ENCODE data around the gene MYO18A.
A peak's percentile ranks its signal among the peaks of the same experiment; 100 is the strongest.
"Not testable (repeated sequence)": the region's sequence is repeated elsewhere in the genome, so short reads cannot be mapped to it uniquely, and the experiment has no call there.

The MYO18A gene

DNA sequence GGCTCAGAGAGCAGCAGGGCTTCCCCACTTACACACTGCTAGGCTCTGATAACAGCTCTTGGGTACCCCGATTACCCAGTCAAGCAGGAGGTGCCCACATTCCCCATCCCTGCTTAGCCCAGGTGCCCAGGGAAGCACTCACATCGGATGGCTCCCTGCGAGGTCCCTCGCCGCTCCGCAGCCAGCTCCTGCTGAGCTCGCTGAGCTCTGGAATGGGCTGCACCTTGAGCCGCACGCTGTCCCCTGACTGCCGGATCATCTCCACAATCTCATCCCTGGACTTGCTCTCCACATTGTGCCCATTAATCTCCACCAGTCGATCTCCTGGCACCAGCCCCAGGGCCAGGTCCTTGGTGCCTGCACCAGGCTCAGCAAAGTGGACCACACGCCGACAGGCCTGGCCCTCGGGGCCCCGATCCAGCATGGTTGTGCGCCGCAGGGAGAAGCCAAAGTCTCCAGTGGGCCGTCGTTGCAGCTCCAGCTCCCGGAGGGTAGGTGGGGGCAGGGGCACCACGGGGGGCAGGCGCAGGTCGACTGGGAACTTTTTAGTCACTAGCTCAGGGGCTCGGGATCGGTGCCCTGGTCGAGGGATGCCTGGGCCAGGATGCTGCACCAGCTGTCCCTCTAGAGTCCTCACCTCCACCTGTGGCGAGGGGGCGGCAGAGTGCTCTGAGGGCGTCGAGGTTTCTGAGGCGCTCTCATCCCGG is 14.2 kb downstream of the MYO18A start:
- no peak for DNase-seq

DNA sequence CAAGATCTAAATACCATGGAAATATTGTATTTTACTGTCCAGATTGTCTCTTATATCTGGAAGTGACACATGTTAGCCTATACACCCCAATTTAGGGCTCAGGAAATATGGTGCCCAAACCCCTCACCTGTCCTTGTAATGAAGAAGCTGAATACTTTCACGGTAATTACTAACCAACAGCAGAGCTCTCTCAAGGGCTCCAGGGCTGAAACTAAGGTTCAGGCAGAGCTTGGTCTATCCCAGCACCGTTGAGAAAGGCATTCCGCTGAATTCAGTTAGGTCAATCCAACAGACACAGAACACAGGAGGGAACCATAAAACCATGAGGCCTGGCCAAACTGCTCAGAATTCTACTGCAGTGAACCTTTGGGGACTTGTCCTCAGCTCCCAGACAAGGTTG is 14.9 kb downstream of the MYO18A start:
- DNase-seq, result no peak

DNA sequence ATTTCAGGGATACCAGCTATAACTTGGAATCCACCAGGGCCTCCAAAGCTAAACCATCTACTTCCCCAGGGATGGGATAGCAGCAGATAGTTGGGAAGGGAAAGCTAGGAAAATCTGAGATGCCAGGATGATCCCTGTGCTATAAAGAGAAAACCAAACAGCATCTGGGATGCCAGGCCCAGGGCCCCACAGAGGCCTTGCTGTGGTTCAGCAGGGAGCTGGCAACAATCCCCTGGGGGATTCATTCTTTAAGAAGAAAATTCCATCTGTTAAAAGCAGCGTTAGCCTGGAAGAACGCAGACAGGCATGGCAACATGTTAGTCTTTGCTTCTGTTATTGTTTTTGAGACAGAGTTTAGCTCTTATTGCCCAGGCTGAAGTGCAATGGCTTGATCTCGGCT is 16.6 kb downstream of the MYO18A start:
- no peak for DNase-seq

DNA sequence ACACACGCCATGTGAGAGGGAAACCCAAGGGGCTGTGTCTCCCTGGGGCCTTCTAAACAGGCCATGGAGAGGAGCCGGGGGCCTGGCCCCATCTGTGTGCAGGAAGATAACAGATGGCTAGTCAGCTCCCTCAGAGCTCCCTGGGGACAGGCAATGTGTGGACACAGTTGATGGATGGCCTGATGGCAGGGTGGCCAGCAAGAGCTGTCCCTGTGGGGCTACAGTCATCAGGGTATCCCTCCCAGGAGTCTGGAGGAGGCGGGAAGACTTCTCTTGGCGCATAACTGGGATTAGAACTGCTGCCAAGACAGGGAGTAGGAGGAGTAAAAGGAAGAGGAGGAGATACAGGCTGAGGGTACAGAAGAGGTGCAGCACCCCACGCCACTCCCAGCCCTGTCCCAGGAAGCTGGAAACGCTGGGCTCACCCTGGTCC is 17.3 kb downstream of the MYO18A start:
- DNase-seq, result no peak

DNA sequence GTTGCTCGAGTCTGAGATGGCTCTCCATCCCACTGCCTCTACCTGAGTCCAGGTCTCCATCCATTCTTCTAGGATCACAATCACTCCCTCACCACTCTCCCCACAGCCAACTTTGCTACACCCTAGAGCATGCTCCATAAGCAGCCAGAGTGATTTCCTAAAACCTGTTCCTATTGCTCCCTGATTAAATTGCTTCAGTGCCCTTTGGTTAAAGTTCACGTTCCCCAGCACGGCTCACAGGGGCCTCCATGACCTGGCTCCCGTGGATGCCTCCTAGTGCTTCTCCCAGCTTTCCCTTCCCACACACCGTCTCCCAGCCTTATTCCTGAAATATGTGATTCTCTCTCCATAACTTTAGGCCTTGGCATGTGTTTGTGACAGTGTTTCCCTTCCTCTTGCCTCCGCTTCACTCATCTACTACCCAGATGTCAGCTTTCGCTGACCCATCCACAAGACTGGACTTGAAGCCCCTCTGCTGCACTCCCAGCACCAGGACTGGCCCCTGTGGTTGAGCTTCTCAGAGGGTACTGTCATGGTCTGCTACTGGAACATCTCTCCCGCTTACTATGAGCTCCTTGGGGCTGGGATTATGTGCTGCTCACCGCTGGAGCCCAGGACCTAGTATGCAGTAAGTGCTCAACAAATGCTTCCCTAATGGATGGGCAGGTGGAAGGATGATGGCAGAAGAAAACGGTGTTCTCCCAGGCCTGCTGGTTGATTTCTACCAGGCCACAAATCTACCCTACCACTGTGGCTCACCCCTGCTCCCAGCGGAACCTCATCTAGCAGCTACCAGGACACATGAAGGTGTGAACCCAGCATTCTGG is 17.9 kb downstream of the MYO18A start:
- DNase-seq, result no peak

DNA sequence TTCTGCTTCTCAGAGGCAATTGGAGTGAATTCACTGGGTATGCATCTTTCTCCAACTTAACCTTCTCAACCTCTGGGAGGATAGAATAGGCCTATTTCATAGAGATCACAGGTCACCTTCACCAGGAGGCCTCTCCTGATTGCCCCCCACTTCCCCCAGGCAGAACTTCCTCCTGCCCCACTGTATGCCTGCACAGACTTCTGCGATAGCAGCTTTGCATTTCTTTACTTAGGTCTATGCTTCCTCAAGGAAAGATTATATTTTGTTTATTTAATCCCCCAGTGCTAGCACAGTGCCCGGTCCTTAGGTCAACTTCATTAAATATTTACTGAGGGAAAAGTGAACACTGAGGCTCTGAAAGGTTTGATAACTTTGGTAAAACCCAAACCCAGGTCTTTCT is 19.9 kb downstream of the MYO18A start:
- DNase-seq, result no peak

DNA sequence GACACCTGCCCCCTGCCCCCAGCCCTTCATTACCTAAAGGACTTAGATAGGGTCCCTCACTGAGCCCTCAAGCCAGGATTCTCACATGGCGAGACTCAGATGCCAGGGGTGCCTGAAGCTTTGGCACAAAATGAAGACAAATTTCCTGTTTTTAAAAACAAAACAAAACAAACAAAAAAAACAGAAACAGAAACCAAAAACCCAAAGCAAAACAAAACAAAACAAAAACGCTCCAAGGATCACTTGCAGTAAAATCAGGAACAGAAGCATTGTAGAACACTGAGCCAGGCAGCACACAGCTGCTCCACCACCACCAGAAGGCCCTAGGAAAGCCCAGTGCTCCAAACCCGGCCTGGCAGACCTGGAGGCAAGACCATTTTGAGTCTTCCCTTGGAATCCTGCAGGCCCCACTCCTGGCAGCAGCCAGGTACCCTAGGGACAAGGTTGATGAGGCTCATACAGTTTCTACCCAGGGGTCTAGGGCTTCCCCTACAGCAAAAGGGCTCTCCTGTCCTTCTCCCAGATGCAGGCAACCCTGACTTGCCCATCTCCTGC is 20.8 kb downstream of the MYO18A start:
- no peak for DNase-seq

DNA sequence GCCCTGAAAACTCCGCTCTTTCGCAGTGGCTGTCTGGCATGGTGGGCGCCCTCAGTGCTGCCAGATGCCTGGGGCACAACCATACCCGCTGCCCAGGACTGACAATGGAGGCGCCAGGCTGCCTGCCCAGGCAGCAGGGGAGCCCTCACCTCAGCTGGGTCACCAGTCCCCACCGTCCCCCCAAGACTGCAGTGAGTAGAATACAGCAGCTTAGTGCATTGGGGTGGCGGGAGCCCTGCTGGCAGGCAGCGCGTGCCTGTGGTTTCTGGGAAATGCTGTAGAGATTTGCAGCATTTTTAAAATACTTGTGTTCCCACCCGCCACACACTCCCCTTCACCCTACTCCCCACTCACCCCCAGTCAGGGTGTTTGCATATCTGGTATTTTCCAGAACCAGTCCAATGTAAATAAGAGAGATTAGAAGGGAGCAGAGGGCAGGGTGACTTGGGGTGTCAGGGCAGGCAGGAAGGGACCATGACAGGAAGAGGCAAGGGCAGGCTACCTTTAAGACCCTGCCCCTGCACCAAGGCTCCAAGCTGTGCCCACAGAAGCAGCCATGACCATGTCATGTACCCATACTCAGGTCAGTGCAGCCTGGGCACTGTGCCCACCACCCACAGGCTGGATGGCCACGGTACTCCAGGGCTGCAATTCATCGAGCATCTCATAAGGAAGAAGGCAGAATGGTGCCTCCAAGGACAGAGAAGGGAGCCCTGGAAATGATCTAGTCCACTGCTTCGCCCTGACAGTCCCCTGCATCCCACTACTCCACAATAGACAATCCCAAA is 21.5 kb downstream of the MYO18A start:
- no peak for DNase-seq

DNA sequence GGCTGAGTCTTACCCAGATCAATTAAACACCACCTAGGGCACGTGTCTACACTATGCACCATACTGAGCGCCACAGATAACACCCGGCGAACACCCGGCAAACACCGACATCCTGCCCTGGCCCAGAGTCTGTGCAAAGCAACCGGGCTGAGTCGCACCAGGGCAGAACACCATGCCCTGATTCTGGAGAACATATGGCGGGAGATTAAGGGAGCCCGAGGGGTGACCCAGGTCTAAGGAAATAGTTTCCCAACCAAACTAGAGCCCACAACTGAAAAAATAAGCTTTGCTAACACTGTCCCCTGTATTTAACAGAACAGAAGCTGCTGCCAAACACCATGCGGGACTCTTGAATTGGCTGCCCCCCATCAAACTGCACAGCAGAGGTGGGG is 22.1 kb downstream of the MYO18A start:
- DNase-seq, result no peak

DNA sequence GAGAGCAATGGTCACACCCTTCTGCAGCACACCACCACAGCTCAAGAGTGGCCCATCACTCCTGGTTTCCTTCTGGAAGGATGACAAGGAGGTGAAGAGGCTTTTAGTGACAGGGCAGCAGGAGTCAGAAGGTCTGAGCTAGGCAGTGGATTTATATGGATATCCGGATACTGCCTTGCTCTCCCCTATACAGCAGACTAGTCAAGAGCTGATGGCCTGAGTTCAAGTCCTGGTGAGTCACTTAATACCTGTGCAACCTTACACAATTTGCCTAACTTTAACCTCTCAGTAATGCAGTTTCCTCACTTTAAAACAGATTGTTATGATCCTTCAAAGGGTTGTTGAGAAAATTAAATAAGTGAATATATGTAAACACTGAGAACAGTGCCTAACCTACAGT is 22.9 kb downstream of the MYO18A start:
- DNase-seq, result no peak

DNA sequence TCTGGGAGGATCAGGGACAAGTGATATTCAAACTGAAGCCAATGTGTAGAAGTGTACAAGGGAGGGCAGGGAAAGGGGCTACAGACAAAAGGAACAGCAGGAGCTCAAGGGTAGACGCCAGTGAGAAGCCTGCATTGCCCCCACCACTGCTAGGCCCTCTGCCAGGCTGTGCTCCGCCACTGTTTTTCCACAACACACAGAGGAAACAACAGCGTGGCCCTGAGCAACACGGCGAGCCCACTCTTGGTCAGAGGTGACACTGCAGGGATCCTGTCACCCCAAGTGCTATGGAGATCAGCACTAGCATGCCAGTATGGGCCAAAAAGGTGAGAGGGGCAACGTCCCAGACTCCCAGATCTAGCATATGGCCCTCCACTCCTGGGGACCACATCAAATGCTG is 23.4 kb downstream of the MYO18A start:
- no peak for DNase-seq

DNA sequence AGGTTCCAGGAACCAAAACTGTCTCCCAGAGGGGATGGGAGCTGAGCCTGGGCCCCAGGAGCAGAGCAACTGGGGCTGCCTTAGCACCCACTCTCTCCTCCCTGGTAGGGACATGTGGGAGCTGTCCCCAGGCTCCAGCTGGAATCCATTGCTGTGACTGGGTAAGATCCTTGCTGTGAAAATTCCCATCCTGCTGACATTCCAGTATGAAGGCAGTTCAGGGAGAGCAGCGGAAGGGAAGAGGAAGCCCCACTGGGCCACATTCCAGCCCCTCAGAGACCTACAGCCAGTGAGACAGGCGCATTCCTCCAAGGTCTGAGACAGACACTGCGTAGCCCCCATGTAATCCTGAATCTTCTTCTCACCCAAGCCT is 24.2 kb downstream of the MYO18A start:
- no peak for DNase-seq

DNA sequence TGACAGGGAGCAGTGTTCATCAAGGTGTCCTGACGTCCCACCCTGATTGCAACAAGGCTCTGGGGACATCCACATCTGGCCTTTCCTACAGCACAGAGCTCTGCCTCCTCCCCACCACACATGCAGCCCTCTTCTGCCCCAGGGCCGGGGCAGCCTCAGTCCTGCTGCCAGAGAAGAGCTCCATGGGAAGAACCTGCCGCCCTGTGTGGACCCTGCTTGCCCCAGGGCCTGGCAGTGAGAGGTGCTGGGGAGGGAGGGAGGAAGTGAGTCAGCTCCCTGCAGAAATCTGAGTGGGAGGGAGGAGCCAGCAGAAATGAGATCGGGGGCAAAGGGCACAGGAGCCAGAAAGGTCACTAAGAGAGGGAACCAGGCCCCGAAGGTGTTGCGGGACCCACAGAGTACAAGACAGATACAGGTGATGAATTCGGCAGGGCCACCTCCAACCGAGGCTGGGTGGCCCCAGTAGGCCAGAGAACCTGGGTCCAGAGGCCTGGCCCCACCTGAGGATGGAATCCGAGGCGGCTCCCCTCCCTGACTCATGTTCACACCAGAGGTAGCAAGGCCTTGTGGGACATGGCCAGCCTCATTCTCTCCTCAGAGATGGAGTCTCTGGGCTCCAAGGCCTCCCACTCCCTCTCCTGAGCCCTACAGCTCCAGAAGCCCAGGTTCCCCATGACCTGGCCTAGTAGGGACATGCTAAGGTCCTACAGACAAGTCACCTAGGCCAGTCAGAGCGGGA is 24.8 kb downstream of the MYO18A start:
- no peak for DNase-seq

DNA sequence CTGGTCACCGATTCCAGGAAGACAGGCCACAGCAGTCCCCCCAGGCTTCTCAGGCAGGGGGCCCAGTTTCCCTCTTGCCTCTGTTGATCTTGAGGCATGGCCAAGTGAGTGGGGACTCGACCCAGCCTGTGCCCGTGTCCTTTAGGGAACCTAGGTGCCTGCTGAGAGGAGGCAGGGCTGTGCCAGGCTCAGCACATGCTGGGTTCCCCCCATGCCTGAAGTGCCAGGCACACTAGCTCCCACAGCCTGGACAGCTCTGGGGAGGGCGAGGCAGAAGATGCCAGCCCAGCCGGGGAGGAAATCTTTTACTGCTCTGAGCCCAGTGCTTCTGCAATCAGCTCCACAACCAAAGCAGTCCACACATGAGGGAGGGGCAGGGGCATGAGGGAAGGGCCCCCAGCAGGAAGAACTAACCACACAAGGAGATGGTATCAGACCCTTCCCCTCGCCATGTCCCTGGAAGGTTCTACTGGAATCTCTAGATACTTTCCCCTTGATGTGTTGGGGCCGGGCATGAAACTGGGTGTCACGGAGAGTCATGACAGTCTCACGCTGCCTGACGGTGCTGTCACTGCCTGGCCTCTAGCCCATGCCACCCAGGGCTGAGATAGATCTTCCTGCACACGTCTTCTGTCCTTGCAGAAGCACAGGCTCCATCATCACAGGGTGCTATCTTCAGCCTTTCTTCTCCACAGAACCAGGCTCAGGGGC is 25.5 kb downstream of the MYO18A start:
- no peak for DNase-seq

DNA sequence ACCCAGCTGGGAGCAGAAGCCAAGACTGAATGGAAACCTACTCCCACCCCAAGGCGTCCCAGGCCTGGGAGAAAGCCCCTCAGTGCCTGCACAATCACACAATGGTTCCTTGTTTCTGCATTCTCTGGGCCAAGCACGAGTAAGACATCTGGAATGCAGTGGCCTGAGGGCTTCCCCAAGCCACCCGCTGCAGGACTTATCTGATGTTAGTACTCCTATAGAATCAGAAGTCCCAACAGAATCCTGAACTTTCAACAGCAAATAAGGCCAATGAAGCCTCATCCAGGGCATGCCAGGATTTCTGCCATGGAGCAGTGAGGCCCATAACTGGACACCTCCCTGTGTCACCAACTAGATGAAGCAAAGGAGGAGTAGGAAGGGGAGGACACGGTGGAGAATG is 28.6 kb downstream of the MYO18A start:
- DNase-seq, result no peak

DNA sequence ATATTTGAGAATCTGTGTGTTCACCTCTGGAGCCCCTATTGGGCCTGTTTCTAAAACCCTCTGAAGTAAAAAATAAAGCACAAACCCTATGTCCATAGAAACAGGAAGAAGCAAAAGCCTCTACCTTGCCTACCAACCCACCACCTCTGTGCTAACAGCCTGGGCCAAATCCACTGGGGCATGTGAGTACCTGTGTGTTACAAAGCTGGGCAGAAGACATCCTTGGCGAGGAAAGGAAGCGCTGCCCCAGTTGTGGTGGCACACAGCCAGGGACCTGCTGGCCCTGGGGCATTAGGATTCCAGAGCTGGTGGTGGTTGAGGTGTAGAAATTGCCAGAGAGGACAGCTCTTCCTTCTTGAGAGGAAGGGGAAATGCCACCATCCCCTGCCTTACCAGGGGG is 30.0 kb downstream of the MYO18A start:
- DNase-seq, result no peak

DNA sequence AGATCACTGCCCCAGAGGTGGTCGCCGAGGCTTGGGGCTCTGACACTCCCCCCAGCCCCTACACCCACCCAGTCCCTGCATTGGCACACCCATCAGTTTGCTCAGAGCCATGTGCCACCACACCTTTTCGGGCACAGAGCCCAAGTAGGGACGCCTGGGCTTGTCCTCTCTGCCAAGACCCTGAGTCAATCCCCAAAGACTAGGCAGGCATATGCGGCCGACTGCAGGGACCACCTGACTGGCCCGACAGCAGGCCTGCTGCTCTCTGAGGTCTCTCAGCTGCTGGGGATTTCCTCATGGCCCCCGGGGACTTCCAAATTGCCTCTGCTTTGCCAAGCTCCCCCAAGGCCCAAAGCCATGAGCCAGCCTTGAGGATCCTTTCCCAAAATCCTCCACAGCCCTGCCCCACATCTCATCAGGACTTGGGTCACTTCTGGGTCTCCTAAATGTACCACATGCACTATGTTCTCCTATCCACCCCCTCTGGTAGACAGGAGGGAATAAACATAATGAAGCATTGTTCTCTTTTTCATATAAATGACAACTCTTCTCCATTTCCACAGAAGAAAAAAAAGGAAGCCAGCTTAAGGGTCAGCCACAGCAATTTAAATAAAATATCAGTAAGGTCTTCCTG is 30.6 kb downstream of the MYO18A start:
- no peak for DNase-seq

DNA sequence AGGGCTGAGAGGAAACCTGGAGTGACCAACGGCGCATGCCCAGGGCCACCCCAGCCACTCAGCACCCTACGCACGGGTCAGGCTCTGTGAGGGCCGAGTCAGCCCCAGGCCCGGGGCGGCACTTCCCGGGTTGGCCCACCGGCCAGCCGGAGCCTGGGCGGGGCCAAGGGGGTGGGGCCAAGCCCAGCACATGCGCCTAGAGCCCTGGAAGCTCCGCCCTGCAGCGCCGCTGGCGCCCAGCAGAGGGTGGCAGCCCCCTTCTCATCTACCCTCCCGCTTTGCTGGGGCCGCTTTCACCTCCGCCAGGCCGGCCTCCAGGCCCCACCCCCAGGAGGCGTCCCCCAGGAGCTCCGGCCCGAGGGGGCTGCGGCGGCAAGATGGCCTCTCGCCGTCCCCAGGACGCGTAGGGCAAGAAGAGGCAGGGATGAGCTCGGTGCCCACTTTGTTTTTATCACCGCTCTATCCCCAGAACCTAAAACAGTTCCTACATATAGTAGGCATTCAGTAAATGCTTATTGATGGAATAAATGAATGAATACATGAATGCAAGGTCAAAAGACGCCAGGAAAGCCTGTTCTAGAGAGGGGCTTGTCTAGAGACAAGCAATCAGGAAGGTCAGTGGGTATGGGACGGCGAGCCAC is 31.3 kb downstream of the MYO18A start:
- DNase-seq, result peak; percentile 45

DNA sequence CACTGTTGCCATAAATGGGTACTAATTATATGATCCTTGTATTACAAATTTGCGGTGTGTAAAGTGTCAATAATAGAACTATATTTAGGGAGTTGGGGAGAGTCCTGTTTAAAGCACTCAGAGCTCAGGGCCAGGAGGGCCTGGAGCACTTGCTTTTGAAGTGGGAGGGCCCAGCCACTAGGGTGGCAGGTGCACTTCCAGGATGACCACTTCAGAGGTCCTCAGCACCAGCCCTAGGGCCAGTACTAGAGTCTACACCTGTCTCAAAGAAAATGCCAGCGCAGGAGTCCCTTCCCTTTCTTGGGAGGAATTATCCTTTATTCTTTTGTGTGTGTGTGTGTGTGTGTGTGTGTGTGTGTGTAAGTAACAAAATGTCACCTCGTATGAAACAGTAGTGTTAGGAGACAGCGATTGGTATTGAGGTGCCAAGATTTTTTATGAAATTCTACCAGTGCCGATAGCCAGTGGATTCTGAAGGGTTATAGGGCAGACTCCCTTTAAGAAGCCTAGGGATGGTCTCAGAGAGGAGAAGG is 31.9 kb downstream of the MYO18A start:
- DNase-seq, result no peak

DNA sequence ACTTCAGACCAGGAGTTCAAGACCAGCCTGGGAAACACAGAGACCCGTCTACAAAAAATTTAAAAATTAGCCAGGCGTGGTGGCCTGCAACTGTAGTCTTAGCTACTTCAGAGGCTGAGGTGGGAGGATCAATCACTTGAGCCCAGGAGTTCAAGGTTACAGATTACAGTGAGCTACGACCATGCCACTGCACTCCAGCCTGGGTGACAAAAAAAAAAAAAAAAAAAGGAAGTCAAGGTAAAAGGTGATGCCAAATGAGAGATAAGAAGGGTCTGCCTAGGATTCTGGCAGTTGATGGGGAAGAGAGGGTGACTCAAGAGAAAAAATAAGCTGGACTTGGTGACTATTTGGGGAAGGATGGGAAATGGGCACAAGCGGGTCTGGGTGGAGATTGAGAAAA is 32.5 kb downstream of the MYO18A start:
- DNase-seq, result no peak

DNA sequence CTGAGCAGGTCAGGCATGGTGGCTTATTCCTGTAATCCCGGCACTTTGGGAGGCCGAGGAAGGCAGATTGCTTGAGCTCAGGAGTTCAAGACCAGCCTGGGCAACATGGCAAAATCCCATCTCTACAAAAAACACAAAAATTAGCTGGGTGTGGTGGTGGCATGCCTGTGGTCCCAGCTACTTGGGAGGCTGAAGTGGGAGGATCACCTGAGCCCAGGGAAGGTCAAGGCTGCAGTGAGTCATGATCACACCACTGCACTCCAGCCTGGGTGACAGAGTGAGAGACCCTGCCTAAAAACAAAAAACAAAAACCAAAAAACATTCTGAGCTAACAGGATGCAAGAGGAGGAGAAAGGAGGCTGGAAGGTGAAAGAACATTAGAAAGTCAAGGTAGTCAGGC is 33.0 kb downstream of the MYO18A start:
- DNase-seq, result not testable (repeated sequence)
